Panc1 (cell line): ENCODE data around the gene NTN5. TPM values are rescaled to one million over a fixed set of nuclear protein-coding genes. Genes with fewer than 3 reads are reported as not detected.

ENCODE experiments used
- ATAC-seq: fragments of 200-7000 bp; cut with Tn5 transposase; 2 replicates; pipeline ENCODE4 v1.9.1; 2020; ENCODE audit warnings: mild to moderate bottlenecking, moderate library complexity
- BruUV-seq: library from RNA; stranded (reverse); fragments of 400-500 nt; replicated peaks from 2 replicates; lab custom pipeline; 2021; lab: Mats Ljungman, UMichigan
- CTCF ChIA-PET: fragments of 300-600 bp; sonication (Branson Sonifier 250); formaldehyde crosslinking; loops from one replicate; lab custom pipeline; 2022; ENCODE audit warnings: antibody characterized with exemption; lab: Charles Lee
- POLR2A ChIA-PET: fragments of 300-600 bp; sonication (Branson Sonifier 250); formaldehyde crosslinking; loops from one replicate; lab custom pipeline; 2022; ENCODE audit warnings: antibody characterized with exemption; lab: Charles Lee
- DNase-seq: peaks from one replicate; pipeline ENCODE4 v3.0.0-alpha.2; 2010; ENCODE audit warnings: low read depth, low spot score
- H3K27ac ChIP-seq: 2 replicates; pipeline ENCODE4 v1.5.1; 2011; ENCODE audit warnings: mild to moderate bottlenecking, low read length, inconsistent platforms
- H3K27me3 ChIP-seq: fragments of 200-500 bp; sonication (Bioruptor generic); 2 replicates; pipeline ENCODE4 v1.6.0; 2014; ENCODE audit warnings: low read length, inconsistent platforms; ENCODE audit not compliant: control insufficient read depth, insufficient read depth
- H3K36me3 ChIP-seq: fragments of 200-500 bp; sonication (Bioruptor generic); 2 replicates; pipeline ENCODE4 v1.5.1; 2014; ENCODE audit warnings: inconsistent platforms, mild to moderate bottlenecking, low read length, moderate library complexity; ENCODE audit not compliant: control insufficient read depth, insufficient read depth
- H3K4me1 ChIP-seq: 2 replicates; pipeline ENCODE4 v1.5.1; 2011; ENCODE audit warnings: inconsistent platforms, mild to moderate bottlenecking, low read length, moderate library complexity; ENCODE audit not compliant: control insufficient read depth, insufficient read depth
- H3K4me3 ChIP-seq, 2 experiments: 2 replicates each; pipeline ENCODE4 v1.5.1; 2011 to 2012; ENCODE audit warnings: low read depth in 2 of 2, low read length in 2 of 2, mild to moderate bottlenecking in 2 of 2, inconsistent platforms in 1 of 2, moderate library complexity in 1 of 2
- H3K9me3 ChIP-seq: fragments of 200-500 bp; sonication (Bioruptor generic); 2 replicates; pipeline ENCODE4 v1.5.1; 2014; ENCODE audit warnings: low read depth, mild to moderate bottlenecking, inconsistent platforms, low read length, moderate library complexity; ENCODE audit not compliant: control insufficient read depth, insufficient read depth
- CTCF ChIP-seq: fragments of 450-650 bp; IDR thresholded peaks from 2 replicates; pipeline ENCODE4 v1.5.1; 2017; ENCODE audit warnings: mild to moderate bottlenecking
- POLR2AphosphoS5 ChIP-seq: IDR thresholded peaks from 2 replicates; pipeline ENCODE4 v1.6.1; 2012; ENCODE audit warnings: mild to moderate bottlenecking, low read depth, low read length, moderate library complexity
- REST ChIP-seq, 2 experiments: IDR thresholded peaks; 2 replicates each; pipeline ENCODE4 v1.6.1; 2011 to 2012; ENCODE audit warnings: low read depth in 2 of 2, control low read depth in 1 of 2, low read length in 1 of 2, mild to moderate bottlenecking in 1 of 2, moderate library complexity in 1 of 2; ENCODE audit not compliant: insufficient read depth in 1 of 2
- SIN3A ChIP-seq: IDR thresholded peaks from 2 replicates; pipeline ENCODE4 v1.6.1; 2012; ENCODE audit warnings: low read depth, mild to moderate bottlenecking, low read length, moderate library complexity, borderline replicate concordance; ENCODE audit not compliant: insufficient read depth
- TCF7L2 ChIP-seq: IDR thresholded peaks from 2 replicates; pipeline ENCODE4 v1.6.1; 2011; ENCODE audit warnings: mild to moderate bottlenecking, low read depth, low read length, inconsistent platforms
- in situ Hi-C: cut with HindIII; loops from 2 replicates; pipeline ENCODE4 v1.10.0; 2016; ENCODE audit warnings: low sequenced_read_pairs, low pct_unique_long_range_greater_than_20kb
- intact Hi-C: fragments of 100-400 bp; cut with micrococcal nuclease; formaldehyde crosslinking; loops from one replicate; pipeline ENCODE4 v1.10.0; 2022; ENCODE audit not compliant: unreplicated experiment
- total RNA-seq: library from RNA; stranded (reverse); gene quantifications from one replicate; pipeline ENCODE4 v1.2.1, GENCODE V29; 2021; ENCODE audit not compliant: unreplicated experiment

The NTN5 gene
- total RNA-seq, 1 experiment from 2014 or later, result 0.23 TPM

- BruUV-seq, result no TSS peak
- Histone ChIP-seq H3K27ac (no peak overlapping the region), H3K9me3 (no peaks in the 10 kb centered on the region), H3K4me3 (no peak overlapping the region), H3K36me3 (no peaks in the 10 kb centered on the region), H3K4me1 (no peaks in the 10 kb centered on the region), H3K27me3 (no peaks in the 10 kb centered on the region)
- no peak for ATAC-seq
- no peak for DNase-seq
- intact Hi-C loops (no loop called here), in situ Hi-C loops (no loop called here)
- TF ChIP-seq POLR2AphosphoS5, result no peak
- TF ChIP-seq SIN3A, result no peak
- ChIA-PET CTCF (no interaction called here), POLR2A (no interaction called here)
Observed at GRCh38 chr19:48685583-48685982, 12.8 kb upstream of the NTN5 start.

GRCh38 chr19:48683349-48683748, 10.5 kb upstream of the NTN5 start:
- ChIA-PET POLR2A (no interaction called here), CTCF (no interaction called here)
- no peak overlapping the region for H3K27ac ChIP-seq
- H3K9me3 ChIP-seq, result no peaks in the 10 kb centered on the region
- in situ Hi-C loops, result no loop called here
- no peak overlapping the region for H3K4me3 ChIP-seq
- H3K27me3 ChIP-seq, result no peaks in the 10 kb centered on the region
- H3K36me3 ChIP-seq, result no peaks in the 10 kb centered on the region
- ATAC-seq (no peak), DNase-seq (no peak)
- BruUV-seq, result no TSS peak
- H3K4me1 ChIP-seq, result no peaks in the 10 kb centered on the region
- intact Hi-C loops, result no loop called here
- TF ChIP-seq POLR2AphosphoS5 (no peak), TCF7L2 (no peak), CTCF (no peak), SIN3A (no peak), REST (IDR thresholded peaks at IDR 0.05; ENCODE audit: insufficient read depth in 1 of 2, low read depth in 2 of 2, low read length in 1 of 2) (no peak)

GRCh38 chr19:48681127-48681470, 8.3 kb upstream of the NTN5 start:
- POLR2A ChIA-PET, result no interaction called here
- TF ChIP-seq CTCF (no peak), REST (IDR thresholded peaks at IDR 0.05; ENCODE audit: insufficient read depth in 1 of 2, low read depth in 2 of 2, low read length in 1 of 2) (no peak), POLR2AphosphoS5 (no peak), SIN3A (no peak), TCF7L2 (no peak)
- in situ Hi-C loops, result no loop called here
- intact Hi-C loops, result no loop called here
- no peak overlapping the region for H3K4me3 ChIP-seq
- CTCF ChIA-PET, result no interaction called here
- H3K36me3 ChIP-seq, result no peaks in the 10 kb centered on the region
- no TSS peak for BruUV-seq
- no peaks in the 10 kb centered on the region for H3K4me1 ChIP-seq
- no peaks in the 10 kb centered on the region for H3K9me3 ChIP-seq
- no peak overlapping the region for H3K27ac ChIP-seq
- H3K27me3 ChIP-seq, result no peaks in the 10 kb centered on the region
- DNase-seq, result no peak
- no peak for ATAC-seq
